ENCODE results near the gene UQCR11.

Gene UQCR11

DNA sequence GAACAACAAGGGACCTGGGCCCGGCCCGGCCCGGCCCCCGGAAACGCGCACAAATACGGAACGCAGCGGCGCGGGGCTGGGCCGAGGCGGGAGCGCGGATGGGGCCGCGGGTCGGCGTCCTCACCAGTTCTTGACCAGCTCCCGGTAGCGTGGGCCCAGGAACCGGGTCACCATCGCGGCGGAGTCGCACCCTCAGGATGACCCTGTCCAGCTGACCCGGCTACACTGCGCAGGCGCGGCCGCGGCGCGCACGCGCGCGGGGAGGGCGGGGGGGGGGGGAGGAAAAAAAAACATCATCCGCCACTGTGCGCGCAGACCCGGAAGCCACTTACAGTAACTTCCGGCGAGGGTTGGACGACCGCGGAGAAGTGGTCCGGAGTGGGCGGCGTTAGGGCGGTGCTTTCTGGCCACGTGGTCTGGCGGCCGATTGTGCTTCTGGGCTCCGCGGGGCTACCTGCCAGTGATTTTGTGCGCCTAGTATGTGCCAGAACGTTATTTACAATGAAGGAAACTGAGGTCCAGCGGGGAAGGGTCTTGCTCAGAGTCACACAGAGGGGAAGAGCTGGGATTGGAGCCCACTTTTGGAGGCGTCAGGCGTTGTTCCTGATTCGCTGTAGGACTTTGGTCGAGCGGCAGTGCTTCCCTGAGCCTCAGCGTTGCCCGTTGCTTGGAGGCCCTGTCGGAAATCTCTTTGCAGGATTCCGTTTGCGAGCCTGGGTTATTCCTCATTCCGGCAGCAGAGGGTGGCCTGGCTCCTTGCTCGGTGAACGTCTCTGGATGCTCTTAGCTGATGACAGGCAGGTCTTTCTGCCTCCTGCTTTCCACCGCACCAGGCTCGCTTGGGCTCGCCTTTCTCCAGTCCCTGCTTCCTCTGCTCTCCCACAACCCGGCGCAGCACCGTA, at the start of gene UQCR11:
Gene UQCR11 (minus strand): TSS at position 227 of the 902 bp plus-strand sequence. CDS start 53 bp downstream, at position 174.
- DNase-seq (ENCODE audit: low read depth) = peak; percentile 98
- peak within 1 kb of the TSS; percentile 92 for H3K4me3 ChIP-seq (ENCODE audit: low read depth, low read length)
- TF ChIP-seq, protein P1, sequence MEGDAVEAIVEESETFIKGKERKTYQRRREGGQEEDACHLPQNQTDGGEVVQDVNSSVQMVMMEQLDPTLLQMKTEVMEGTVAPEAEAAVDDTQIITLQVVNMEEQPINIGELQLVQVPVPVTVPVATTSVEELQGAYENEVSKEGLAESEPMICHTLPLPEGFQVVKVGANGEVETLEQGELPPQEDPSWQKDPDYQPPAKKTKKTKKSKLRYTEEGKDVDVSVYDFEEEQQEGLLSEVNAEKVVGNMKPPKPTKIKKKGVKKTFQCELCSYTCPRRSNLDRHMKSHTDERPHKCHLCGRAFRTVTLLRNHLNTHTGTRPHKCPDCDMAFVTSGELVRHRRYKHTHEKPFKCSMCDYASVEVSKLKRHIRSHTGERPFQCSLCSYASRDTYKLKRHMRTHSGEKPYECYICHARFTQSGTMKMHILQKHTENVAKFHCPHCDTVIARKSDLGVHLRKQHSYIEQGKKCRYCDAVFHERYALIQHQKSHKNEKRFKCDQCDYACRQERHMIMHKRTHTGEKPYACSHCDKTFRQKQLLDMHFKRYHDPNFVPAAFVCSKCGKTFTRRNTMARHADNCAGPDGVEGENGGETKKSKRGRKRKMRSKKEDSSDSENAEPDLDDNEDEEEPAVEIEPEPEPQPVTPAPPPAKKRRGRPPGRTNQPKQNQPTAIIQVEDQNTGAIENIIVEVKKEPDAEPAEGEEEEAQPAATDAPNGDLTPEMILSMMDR (IDR thresholded peaks at IDR 0.05; ENCODE audit: insufficient read depth, low read depth, low read length, missing control alignments) = peak; percentile 72

DNA sequence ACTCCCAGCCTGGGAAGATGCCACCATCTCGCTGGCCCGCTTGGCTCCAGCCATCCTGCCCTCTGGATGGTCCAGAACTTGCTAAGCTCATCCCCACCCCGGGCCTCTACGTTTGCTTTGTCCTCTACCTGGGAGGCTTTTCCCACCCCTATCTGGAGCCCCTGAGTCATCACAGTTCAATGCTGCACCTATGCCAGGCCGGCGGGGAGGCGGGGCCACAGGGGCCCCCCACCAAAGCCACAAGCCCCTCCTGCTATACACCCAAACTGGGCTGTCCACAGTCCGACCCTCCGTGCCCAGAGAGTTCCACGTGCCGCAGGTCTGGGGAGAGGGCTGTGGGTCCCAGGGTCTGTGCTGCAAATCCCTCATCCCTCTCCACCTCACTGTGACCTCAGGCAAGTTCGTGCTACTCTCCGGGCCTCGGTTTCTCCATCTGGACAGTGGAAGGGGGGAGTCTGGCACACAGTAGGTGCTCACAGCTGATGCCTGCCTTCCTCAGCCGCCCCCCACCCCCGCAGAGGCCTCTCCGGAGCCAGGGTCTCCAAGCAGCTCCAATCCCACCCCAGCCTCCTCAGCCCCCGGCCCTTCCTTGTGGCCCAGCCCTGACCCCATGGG, 49.0 kb upstream of the UQCR11 start:
- no peak overlapping the region for H3K4me3 ChIP-seq (ENCODE audit: low read depth, low read length)
- TF ChIP-seq, protein P1 (IDR thresholded peaks at IDR 0.05; ENCODE audit: insufficient read depth, low read depth, low read length, missing control alignments) = no peak
- no peak for DNase-seq (ENCODE audit: low read depth)

DNA sequence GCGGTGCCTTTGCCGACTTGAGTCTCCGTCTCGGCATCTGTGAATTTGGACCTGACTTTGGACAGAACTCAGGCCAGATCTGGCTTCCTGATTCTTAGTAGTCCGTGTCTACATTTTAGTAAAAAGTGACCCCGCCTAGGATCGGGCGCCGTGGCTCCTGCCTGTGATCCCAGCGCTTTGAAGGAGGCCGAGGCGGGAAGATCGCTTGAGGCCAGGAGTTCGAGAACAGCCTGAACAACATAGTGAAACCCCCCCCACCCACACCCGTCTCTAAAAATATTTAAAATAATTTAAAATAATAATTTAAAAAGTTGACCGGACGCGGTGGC, 48.0 kb upstream of the UQCR11 start:
- DNase-seq (ENCODE audit: low read depth) = no peak
- TF ChIP-seq, protein P1 (IDR thresholded peaks at IDR 0.05; ENCODE audit: insufficient read depth, low read depth, low read length, missing control alignments) = no peak
- H3K4me3 ChIP-seq (ENCODE audit: low read depth, low read length) = peak overlapping the region; percentile 68

DNA sequence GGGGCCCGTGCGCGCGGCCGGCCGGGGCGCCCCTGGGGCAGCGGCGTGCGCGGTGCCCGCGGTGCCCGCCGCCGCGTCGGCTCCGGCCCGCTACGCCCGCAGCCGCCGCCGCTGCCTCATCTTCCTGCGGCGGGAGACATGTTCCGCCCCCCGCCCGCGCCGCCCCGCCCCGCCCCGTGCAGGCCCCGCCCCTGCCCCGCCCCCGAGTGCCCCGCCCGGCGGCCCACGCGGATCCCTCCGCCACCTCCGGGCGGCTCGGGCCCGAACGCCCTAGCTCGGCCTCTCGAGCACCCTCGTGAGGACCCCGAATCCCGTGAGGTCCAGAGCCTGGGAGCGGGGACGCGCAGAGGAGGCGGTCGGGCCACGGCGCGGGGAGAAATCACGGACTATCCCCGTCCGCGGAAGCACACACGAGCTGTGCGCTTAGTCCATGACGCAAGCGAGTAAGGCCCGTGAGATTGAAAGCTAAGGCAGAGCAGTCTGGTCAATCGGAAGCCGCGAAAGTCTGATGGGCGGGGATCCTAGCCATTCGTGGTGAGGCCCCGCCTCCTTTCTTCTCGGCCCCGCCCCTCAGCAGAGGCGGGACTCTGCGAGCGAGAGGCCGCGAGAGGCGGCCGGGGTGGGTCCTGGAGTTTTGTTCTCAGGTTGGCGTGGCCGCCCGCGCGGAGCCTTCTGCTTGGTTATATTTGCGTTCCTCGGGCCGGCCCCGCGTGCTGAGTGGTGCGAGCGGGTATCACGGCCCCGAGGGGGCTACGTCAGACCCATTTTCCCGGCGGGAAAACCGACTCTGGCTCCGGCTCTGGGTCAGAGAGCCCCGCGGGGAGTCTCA, 47.4 kb upstream of the UQCR11 start, which contains the start of gene TCF3:
Gene TCF3 (minus strand): TSS at position 145 of the 829 bp plus-strand sequence. CDS start 2,367 bp downstream, outside the sequence.
- TF ChIP-seq, protein P1 (IDR thresholded peaks at IDR 0.05; ENCODE audit: insufficient read depth, low read depth, low read length, missing control alignments) = no peak
- H3K4me3 ChIP-seq (ENCODE audit: low read depth, low read length) = peak within 1 kb of the TSS; percentile 72
- peak; percentile 99 for DNase-seq (ENCODE audit: low read depth)

DNA sequence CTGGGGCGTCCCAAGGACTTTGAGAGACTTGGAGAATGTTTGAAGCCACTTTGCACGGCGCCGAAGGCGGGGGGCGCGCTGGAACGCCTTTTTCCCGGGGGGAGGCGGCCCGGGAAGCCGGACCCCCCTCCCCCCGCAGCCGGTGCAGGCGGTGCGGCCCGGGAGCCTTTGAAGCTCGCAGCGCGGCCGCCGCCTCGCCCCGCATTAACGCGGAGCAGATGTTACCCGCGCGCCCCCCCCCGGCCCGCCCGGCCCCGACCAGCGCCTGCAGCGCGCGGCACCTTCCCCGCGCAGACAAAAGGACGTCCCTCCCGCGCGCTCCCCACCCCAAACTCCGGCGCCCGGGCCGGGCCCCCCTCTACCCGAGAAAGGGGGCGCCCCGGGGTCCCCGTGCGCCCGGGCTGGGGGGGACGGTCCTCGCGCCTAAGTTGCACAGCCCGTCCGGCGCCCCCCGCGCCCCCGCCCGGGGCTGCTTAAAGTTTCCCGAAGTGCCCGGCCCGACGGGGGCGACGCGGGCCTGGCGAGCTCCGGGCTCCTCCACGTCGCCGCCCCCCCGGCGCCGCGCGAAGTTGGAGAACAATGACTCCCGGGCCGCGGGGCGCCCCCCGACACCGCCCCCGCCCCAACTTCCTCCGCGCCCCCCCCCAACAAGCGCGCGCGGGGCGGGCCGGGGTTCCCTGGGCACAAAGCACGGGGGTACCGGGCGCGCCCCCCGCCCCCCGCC, 46.5 kb upstream of the UQCR11 start:
- peak; percentile 52 for DNase-seq (ENCODE audit: low read depth)
- peak overlapping the region; percentile 72 for H3K4me3 ChIP-seq (ENCODE audit: low read depth, low read length)
- TF ChIP-seq, protein P1 (IDR thresholded peaks at IDR 0.05; ENCODE audit: insufficient read depth, low read depth, low read length, missing control alignments) = no peak
